Measurements from ENCODE around the gene GLG1.
"Not testable (repeated sequence)": the region's sequence is repeated elsewhere in the genome, so short reads cannot be mapped to it uniquely, and the experiment has no call there.

The GLG1 gene

DNA sequence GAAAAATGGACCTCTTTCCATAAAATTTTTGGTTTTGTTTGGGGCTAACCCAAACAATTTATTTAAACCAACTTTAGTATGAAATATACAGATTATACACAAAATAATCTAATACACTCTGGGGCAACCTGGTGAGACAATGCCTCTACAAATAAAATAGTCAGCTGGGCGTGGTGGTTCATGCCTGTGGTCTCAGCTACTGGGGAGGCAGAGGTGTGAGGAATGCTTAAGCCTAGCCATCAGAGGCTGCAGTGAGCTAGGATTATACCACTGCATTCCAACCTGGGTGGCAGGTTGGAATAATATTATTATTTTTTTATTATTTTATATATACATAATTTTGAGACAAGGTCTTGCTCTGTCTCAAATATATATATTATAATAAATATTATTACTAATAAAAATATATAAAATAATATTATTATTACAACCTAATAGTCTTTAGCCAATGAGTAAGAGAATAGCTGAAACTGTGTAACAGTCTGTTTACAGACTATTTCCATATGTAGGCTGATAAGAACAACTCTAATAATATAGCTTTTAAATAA, 50.5 kb downstream of the GLG1 start:
- peaks cover 5% of the 10 kb centered on the region for H3K36me3 Mint-ChIP-seq (ENCODE audit: low read depth)
- no peaks in the 10 kb centered on the region for H3K9me3 Mint-ChIP-seq
- H3K27me3 Mint-ChIP-seq (ENCODE audit: low read depth, poor library complexity): no peaks in the 10 kb centered on the region
- H3K4me3 Mint-ChIP-seq: no peak overlapping the region
- H3K27ac Mint-ChIP-seq: no peak overlapping the region
- DNase-seq: no peak
- H3K4me1 Mint-ChIP-seq: no peaks in the 10 kb centered on the region
- TF ChIP-seq, protein P1, sequence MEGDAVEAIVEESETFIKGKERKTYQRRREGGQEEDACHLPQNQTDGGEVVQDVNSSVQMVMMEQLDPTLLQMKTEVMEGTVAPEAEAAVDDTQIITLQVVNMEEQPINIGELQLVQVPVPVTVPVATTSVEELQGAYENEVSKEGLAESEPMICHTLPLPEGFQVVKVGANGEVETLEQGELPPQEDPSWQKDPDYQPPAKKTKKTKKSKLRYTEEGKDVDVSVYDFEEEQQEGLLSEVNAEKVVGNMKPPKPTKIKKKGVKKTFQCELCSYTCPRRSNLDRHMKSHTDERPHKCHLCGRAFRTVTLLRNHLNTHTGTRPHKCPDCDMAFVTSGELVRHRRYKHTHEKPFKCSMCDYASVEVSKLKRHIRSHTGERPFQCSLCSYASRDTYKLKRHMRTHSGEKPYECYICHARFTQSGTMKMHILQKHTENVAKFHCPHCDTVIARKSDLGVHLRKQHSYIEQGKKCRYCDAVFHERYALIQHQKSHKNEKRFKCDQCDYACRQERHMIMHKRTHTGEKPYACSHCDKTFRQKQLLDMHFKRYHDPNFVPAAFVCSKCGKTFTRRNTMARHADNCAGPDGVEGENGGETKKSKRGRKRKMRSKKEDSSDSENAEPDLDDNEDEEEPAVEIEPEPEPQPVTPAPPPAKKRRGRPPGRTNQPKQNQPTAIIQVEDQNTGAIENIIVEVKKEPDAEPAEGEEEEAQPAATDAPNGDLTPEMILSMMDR (IDR thresholded peaks at IDR 0.05): no peak

DNA sequence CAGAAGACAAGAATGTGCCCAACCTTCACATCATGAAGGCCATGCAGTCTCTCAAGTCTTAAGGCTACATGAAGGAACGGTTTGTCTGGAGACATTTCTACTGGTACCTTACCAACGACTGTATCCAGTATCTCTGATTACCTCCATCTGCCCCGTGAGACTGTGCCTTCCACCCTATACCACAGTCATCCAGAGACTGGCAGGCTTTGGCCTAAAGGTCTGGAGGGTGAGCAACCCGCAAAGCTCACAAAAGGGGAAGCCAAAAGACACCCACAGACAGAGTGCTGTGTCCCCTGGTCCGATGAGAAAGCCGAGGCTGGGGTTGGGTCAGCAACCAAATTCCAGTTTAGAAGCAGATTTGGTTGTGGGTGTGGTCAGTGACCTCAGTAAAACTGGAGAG, 54.6 kb downstream of the GLG1 start:
- not testable (repeated sequence) for H3K9me3 Mint-ChIP-seq; H3K27me3 Mint-ChIP-seq (ENCODE audit: low read depth, poor library complexity); DNase-seq; H3K27ac Mint-ChIP-seq; H3K4me3 Mint-ChIP-seq; H3K4me1 Mint-ChIP-seq
- peaks cover 10% of the 10 kb centered on the region for H3K36me3 Mint-ChIP-seq (ENCODE audit: low read depth)

DNA sequence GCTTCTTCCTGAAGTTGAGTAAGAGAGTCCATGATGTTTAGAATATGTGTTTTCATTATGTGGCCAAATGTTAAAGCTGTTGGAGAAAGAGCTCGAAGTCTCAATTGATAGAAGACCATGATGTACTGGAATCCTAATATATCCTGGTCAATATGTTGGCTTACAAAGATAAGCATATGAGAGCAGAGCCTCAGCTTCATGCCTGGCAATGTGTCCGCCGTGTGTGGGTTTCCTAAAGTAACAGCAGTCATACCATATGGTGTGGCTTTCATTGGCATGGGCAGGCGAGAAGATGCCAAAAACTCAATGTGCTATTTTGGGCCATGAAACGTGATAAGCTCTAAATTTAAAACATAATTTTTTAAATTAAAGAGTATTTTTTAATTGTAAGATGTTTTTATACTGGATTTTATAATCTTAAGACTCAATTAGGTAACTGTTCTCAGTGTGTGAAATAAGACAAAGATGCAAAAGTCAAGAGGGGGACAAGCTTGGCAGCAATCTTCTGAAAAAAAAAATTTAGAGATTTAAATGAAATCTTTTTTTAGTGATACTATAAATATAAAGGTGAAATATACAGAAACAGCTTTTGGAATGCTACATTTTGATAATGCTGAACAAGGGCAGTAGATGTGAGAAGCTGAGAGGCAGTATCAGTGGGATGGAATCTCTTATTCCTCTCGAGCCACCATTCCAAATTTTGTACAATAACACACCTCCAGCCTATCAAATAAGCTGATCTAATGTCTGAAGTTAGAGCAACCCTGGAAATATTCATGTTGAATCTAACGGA, 56.5 kb downstream of the GLG1 start:
- not testable (repeated sequence) for H3K4me3 Mint-ChIP-seq; DNase-seq; H3K27me3 Mint-ChIP-seq (ENCODE audit: low read depth, poor library complexity); H3K4me1 Mint-ChIP-seq; H3K27ac Mint-ChIP-seq; H3K36me3 Mint-ChIP-seq (ENCODE audit: low read depth); H3K9me3 Mint-ChIP-seq

DNA sequence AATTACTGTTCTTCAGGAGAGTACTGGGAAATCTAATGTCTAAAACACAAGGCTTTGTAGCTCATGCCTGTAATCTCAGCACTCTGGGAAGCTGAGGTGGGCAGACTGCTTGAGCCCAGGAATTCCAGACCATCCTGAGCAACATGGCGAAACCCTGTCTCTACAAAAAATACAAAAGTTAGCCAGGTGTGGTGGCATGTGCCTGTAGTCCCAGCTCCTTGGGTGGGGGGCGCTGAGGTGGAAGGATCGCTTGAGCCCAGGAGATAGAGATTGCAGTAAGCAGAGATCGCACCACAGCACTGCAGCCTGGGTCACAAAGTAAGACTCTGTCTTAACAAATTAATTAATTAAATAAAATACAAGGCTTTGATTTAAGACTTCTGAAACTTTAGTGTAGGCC, 60.8 kb downstream of the GLG1 start:
- not testable (repeated sequence) for H3K4me3 Mint-ChIP-seq; DNase-seq; H3K27ac Mint-ChIP-seq; H3K36me3 Mint-ChIP-seq (ENCODE audit: low read depth); H3K4me1 Mint-ChIP-seq; H3K27me3 Mint-ChIP-seq (ENCODE audit: low read depth, poor library complexity); H3K9me3 Mint-ChIP-seq

DNA sequence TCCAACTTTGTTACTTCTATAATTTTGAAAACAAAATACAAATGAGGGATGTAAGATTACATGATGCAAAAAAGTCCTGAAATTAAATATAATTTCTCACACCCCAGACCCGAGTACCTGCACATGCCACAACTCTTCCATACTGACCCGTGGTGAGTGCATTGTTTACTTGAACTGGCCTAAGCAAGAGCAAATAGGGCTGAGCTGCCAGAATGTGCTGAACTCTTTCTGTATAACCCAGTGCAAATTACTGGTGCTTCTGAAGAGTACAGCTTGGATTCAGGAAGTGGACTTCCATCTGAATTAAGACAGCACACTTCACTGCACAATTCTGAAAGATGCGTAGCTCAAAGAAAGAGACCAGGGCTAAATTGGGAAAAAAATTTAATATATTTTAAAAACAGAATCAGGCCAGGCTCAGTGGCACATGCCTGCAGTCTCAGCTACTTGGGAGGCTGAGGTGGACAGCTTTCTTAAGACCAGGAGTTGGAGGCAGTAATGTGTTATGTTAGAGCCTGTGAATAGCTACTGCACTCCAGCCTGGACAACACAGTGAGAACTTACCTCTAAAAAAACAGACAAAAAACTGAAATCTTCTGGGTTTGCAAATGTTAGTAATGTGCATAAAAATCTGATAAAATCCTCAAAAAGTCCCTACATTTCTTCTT, 63.9 kb downstream of the GLG1 start:
- not testable (repeated sequence) for H3K27ac Mint-ChIP-seq; H3K27me3 Mint-ChIP-seq (ENCODE audit: low read depth, poor library complexity); H3K36me3 Mint-ChIP-seq (ENCODE audit: low read depth); H3K9me3 Mint-ChIP-seq; DNase-seq; H3K4me3 Mint-ChIP-seq; H3K4me1 Mint-ChIP-seq

DNA sequence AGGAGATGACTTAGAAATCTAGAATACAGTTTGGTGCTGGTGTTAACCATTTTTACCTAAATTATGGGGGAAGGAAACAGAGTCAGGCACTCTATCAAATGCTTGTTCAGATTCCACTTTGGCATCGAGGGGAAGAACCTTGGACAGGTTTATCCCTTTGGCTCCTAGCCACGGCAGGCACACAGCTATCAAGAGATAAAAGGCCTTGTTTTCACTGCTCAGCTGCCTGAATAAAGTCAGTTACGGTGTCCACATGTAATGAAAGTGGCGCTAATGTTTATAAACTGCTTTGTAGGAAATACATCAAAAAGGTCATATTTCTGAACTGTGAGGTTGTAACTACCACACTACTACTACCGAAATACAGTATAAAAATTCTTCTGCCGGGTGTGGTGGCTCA, 66.3 kb downstream of the GLG1 start:
- not testable (repeated sequence) for H3K4me3 Mint-ChIP-seq; H3K27me3 Mint-ChIP-seq (ENCODE audit: low read depth, poor library complexity); H3K4me1 Mint-ChIP-seq; H3K27ac Mint-ChIP-seq; H3K9me3 Mint-ChIP-seq; H3K36me3 Mint-ChIP-seq (ENCODE audit: low read depth); DNase-seq

DNA sequence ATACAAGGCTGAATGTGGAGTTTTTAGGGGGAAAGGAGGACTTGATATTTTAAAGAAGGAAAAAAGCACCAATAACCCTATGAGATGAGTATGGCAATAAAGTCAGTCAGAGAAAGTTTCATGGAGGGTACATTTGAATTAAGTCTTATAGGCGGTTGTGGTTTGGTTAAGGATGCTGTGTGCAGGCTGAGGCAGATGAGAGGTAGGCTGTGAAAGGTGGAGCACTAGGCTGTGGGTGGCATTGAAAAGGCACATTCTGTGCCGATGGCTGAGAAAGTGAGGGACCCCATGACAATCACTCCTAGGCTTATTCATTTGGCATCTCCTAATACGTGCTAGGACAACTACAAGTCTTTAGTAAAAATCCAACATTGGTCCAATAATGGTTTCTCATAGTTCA, 68.1 kb downstream of the GLG1 start:
- not testable (repeated sequence) for H3K9me3 Mint-ChIP-seq; H3K27me3 Mint-ChIP-seq (ENCODE audit: low read depth, poor library complexity); H3K4me1 Mint-ChIP-seq; H3K27ac Mint-ChIP-seq; DNase-seq; H3K36me3 Mint-ChIP-seq (ENCODE audit: low read depth); H3K4me3 Mint-ChIP-seq

DNA sequence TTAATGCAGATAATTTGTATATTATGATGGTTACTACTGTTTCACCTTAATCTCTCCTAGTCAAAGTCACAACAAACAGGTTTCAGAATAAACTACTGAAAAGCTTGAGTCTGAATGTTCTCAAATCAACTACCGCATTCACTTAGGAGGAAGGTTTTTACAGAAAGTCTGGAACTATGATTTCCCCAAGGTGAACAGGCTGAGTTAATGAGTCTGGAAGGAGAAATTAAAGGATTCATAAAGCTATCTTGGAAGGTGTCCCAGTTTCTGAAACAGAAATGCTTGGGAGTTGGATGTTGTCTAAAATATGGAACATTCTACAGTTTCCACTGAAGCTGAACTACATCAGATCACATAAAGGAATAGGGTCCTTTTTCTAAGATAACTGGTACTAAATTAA, 69.2 kb downstream of the GLG1 start:
- H3K4me3 Mint-ChIP-seq; H3K27ac Mint-ChIP-seq; DNase-seq; H3K27me3 Mint-ChIP-seq (ENCODE audit: low read depth, poor library complexity); H3K4me1 Mint-ChIP-seq; H3K36me3 Mint-ChIP-seq (ENCODE audit: low read depth); H3K9me3 Mint-ChIP-seq: not testable (repeated sequence)

DNA sequence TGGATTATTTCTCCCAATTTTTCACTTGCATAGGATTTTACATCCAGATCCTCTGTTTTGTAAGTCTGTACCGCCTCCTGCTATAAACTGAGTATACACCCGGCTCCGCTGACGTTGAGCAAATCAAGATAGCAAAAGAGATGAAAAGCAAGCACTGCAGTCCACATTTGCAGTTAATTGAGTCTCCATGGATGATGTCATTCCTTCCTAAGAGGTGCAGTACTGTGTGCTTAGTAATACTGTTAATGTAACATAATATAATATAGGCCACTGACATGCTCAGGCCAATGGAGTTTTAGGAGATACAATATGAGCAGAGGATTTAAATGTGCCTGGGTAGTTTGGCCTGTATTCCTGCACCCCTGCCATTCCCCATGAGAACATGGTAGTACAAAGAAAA, 72.3 kb downstream of the GLG1 start:
- not testable (repeated sequence) for H3K4me1 Mint-ChIP-seq; H3K9me3 Mint-ChIP-seq; DNase-seq; H3K27ac Mint-ChIP-seq; H3K27me3 Mint-ChIP-seq (ENCODE audit: low read depth, poor library complexity); H3K4me3 Mint-ChIP-seq
- H3K36me3 Mint-ChIP-seq (ENCODE audit: low read depth): peaks cover 22% of the 10 kb centered on the region

DNA sequence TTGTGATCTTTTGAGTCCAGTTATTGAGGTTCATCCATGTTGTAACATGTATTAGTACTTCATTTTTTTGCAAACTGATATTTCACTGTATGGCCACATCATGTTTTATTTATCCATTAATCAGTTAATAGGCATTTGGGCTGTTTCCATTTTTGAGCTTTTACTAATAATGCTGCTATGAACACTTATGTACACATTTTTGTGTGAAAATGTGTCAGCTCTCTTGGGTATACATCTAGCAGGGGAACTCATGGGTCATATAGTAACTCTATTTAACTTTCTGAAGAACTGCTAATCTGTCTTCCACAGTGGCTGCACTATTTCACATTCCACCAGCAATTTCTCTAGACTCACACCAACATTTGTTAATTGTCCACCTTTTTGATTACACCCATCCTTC, 82.0 kb downstream of the GLG1 start:
- Mint-ChIP-seq H3K4me3 (no peak overlapping the region), H3K36me3 (ENCODE audit: low read depth) (peaks cover 84% of the 10 kb centered on the region), H3K9me3 (peaks cover 20% of the 10 kb centered on the region), H3K27ac (no peak overlapping the region), H3K27me3 (ENCODE audit: low read depth, poor library complexity) (peaks cover 3% of the 10 kb centered on the region), H3K4me1 (no peaks in the 10 kb centered on the region)
- TF ChIP-seq, protein P1 (IDR thresholded peaks at IDR 0.05): no peak
- DNase-seq: no peak
